Activated T-cell treated with anti-CD3 and anti-CD28 coated beads for 1 hour (primary cell): ENCODE data around the gene RNF125.
A peak's percentile ranks its signal among the peaks of the same experiment; 100 is the strongest.

Experiments used
- DNase-seq: peaks from one replicate; pipeline ENCODE4 v3.0.0-alpha.2; 2020; ENCODE audit warnings: low read depth

Gene RNF125

GRCh38 chr18:32091325-32091723 is 72.7 kb downstream of the RNF125 start:
- no peak for DNase-seq

GRCh38 chr18:32091724-32092421 is 73.2 kb downstream of the RNF125 start, which contains the start of gene RNF138:
RNF138 (plus strand) TSS chr18:32091874; CDS start chr18:32092777, 903 bp downstream.
- peak; percentile 74 for DNase-seq

- peak; percentile 99 for DNase-seq
Measured at GRCh38 chr18:32092422-32093101, 73.9 kb downstream of the RNF125 start.

- no peak for DNase-seq
Measured at GRCh38 chr18:32093102-32093511, 74.5 kb downstream of the RNF125 start.

GRCh38 chr18:32093523-32093922 is 74.9 kb downstream of the RNF125 start:
- DNase-seq = no peak

- no peak for DNase-seq
Measured at GRCh38 chr18:32095192-32095899, 76.7 kb downstream of the RNF125 start.

- DNase-seq = no peak
Measured at GRCh38 chr18:32095900-32096229, 77.2 kb downstream of the RNF125 start.

- no peak for DNase-seq
Measured at GRCh38 chr18:32096946-32097345, 78.3 kb downstream of the RNF125 start.

GRCh38 chr18:32104516-32104915 is 85.9 kb downstream of the RNF125 start:
- DNase-seq = no peak

GRCh38 chr18:32110005-32110404 is 91.4 kb downstream of the RNF125 start:
- DNase-seq = no peak

GRCh38 chr18:32111706-32112105 is 93.1 kb downstream of the RNF125 start:
- DNase-seq = no peak

GRCh38 chr18:32112826-32113225 is 94.2 kb downstream of the RNF125 start:
- no peak for DNase-seq

GRCh38 chr18:32114293-32114942 is 95.8 kb downstream of the RNF125 start:
- DNase-seq = no peak

GRCh38 chr18:32122039-32122438 is 103.4 kb downstream of the RNF125 start:
- no peak for DNase-seq
